ENCODE measurements around the gene EFS.

GRCh38 chr14:23389396-23389795 lies 24.4 kb upstream of the EFS start:
- TF ChIP-seq GATA2 (IDR thresholded peaks at IDR 0.05; ENCODE audit: low read depth, low read length) (no peak), GATA3 (IDR thresholded peaks at IDR 0.05; ENCODE audit: low read depth, low read length) (no peak)

Measured in SH-SY5Y (cell line).